ENCODE data around the gene CKAP5.

Gene CKAP5

DNA sequence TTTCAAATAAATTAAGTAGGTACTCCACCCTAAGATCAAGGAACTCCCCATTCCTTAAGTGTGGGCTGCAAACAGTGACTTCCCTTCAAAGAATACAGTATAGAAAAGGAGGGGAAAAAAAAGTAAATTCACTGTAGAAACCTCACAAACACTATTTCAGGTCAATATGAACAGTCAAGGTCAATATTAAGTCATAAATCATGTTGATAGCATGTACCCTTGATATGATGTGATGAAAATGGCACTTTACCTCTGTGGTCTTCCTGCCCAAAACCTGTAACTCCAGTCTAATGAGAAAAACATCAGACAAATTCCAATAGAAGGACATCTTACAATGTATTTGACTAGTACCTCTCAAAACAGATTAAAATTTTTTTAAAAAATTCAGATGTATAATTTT lies 8.2 kb downstream of the CKAP5 start:
- H3K9me3 Mint-ChIP-seq, result no peaks in the 10 kb centered on the region
- H3K4me3 Mint-ChIP-seq, result no peak overlapping the region
- H3K27ac Mint-ChIP-seq, result no peak overlapping the region
- DNase-seq, result no peak
- H3K27me3 Mint-ChIP-seq (ENCODE audit: low read depth, poor library complexity), result no peaks in the 10 kb centered on the region
- TF ChIP-seq, protein P1, sequence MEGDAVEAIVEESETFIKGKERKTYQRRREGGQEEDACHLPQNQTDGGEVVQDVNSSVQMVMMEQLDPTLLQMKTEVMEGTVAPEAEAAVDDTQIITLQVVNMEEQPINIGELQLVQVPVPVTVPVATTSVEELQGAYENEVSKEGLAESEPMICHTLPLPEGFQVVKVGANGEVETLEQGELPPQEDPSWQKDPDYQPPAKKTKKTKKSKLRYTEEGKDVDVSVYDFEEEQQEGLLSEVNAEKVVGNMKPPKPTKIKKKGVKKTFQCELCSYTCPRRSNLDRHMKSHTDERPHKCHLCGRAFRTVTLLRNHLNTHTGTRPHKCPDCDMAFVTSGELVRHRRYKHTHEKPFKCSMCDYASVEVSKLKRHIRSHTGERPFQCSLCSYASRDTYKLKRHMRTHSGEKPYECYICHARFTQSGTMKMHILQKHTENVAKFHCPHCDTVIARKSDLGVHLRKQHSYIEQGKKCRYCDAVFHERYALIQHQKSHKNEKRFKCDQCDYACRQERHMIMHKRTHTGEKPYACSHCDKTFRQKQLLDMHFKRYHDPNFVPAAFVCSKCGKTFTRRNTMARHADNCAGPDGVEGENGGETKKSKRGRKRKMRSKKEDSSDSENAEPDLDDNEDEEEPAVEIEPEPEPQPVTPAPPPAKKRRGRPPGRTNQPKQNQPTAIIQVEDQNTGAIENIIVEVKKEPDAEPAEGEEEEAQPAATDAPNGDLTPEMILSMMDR (IDR thresholded peaks at IDR 0.05), result no peak
- peaks cover 6% of the 10 kb centered on the region for H3K4me1 Mint-ChIP-seq
- H3K36me3 Mint-ChIP-seq (ENCODE audit: low read depth), result peaks cover 43% of the 10 kb centered on the region

DNA sequence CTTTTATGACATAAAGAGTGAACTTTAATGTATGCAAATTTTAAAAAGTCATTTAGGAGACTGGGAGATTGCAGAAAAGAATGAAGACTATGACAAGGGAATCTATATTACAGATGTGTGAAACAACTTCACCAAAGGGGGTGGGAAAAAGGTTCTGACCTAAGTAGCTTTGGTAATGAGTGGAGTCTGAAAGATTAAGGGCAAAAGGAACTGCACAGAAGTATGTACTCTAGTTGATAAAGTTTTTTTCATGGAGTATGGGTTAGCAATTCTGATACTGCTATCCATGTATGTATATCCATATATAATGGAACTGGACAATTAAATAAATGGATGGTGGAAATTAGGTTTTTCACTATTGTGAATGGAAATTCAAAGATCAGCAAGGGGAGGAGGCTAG lies 9.2 kb downstream of the CKAP5 start:
- TF ChIP-seq, protein P1 (IDR thresholded peaks at IDR 0.05), result no peak
- Mint-ChIP-seq H3K4me1 (no peaks in the 10 kb centered on the region), H3K4me3 (no peak overlapping the region), H3K9me3 (no peaks in the 10 kb centered on the region), H3K27ac (no peak overlapping the region), H3K36me3 (ENCODE audit: low read depth) (peaks cover 42% of the 10 kb centered on the region), H3K27me3 (ENCODE audit: low read depth, poor library complexity) (no peaks in the 10 kb centered on the region)
- no peak for DNase-seq

- no peaks in the 10 kb centered on the region for H3K9me3 Mint-ChIP-seq
- DNase-seq, result no peak
- H3K4me3 Mint-ChIP-seq, result no peak overlapping the region
- H3K27me3 Mint-ChIP-seq (ENCODE audit: low read depth, poor library complexity), result no peaks in the 10 kb centered on the region
- H3K4me1 Mint-ChIP-seq, result no peaks in the 10 kb centered on the region
- TF ChIP-seq, protein P1 (IDR thresholded peaks at IDR 0.05), result no peak
- peaks cover 42% of the 10 kb centered on the region for H3K36me3 Mint-ChIP-seq (ENCODE audit: low read depth)
- H3K27ac Mint-ChIP-seq, result no peak overlapping the region
Observed at GRCh38 chr11:46836431-46836830, 9.6 kb downstream of the CKAP5 start.

GRCh38 chr11:46835897-46836296 lies 10.2 kb downstream of the CKAP5 start:
- H3K36me3 Mint-ChIP-seq (ENCODE audit: low read depth), result peaks cover 42% of the 10 kb centered on the region
- no peaks in the 10 kb centered on the region for H3K9me3 Mint-ChIP-seq
- TF ChIP-seq, protein P1 (IDR thresholded peaks at IDR 0.05), result no peak
- H3K27ac Mint-ChIP-seq, result peak overlapping the region; percentile 5
- no peak for DNase-seq
- H3K27me3 Mint-ChIP-seq (ENCODE audit: low read depth, poor library complexity), result no peaks in the 10 kb centered on the region
- H3K4me1 Mint-ChIP-seq, result no peaks in the 10 kb centered on the region
- no peak overlapping the region for H3K4me3 Mint-ChIP-seq

DNA sequence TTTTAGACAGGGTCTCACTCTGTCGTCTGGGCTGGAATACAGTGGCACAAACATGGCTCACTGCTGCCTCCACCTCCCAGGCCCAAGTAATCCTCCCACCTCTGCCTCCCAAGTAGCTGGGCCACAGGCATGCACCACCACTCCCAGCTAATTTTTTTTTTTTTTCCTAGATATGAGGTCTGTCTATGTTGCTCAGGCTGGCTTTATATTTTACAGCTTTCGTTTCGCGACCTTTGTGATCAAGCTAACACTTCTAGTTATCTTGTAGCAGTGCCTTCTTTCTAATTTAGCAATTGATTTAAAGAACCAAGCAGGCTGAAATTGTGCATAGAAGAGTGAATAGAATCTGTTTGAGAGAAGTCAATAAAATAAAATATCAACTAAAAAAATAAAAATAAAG lies 11.3 kb downstream of the CKAP5 start:
- no peak overlapping the region for H3K27ac Mint-ChIP-seq
- no peaks in the 10 kb centered on the region for H3K4me1 Mint-ChIP-seq

More for the DNA sequence above, 11.3 kb downstream of the CKAP5 start:
- H3K4me3 Mint-ChIP-seq, result no peak overlapping the region
- TF ChIP-seq, protein P1 (IDR thresholded peaks at IDR 0.05), result no peak
- peaks cover 50% of the 10 kb centered on the region for H3K36me3 Mint-ChIP-seq (ENCODE audit: low read depth)
- H3K27me3 Mint-ChIP-seq (ENCODE audit: low read depth, poor library complexity), result no peaks in the 10 kb centered on the region
- no peaks in the 10 kb centered on the region for H3K9me3 Mint-ChIP-seq
- no peak for DNase-seq

Measured in nephron progenitor cell (in vitro differentiated cells).